Lower leg skin (tissue), 3 donors: ENCODE measurements around the gene NF1.

Source experiments
- POLR2A ChIP-seq, 2 donors: fragments of 450-650 bp; IDR thresholded peaks; one replicate each; pipeline ENCODE4 v1.6.1; 2016 to 2017; ENCODE audit warnings: antibody characterized with exemption in 2 of 2, mild to moderate bottlenecking in 1 of 2, moderate library complexity in 1 of 2
- TF ChIP-seq, protein P1 (sequence below), 3 donors: fragments of 450-650 bp; IDR thresholded peaks; one replicate each; pipeline ENCODE4 v1.5.1; 2016; ENCODE audit warnings: antibody characterized with exemption in 3 of 3, mild to moderate bottlenecking in 3 of 3, moderate library complexity in 2 of 3

- TF ChIP-seq, protein P1, sequence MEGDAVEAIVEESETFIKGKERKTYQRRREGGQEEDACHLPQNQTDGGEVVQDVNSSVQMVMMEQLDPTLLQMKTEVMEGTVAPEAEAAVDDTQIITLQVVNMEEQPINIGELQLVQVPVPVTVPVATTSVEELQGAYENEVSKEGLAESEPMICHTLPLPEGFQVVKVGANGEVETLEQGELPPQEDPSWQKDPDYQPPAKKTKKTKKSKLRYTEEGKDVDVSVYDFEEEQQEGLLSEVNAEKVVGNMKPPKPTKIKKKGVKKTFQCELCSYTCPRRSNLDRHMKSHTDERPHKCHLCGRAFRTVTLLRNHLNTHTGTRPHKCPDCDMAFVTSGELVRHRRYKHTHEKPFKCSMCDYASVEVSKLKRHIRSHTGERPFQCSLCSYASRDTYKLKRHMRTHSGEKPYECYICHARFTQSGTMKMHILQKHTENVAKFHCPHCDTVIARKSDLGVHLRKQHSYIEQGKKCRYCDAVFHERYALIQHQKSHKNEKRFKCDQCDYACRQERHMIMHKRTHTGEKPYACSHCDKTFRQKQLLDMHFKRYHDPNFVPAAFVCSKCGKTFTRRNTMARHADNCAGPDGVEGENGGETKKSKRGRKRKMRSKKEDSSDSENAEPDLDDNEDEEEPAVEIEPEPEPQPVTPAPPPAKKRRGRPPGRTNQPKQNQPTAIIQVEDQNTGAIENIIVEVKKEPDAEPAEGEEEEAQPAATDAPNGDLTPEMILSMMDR (IDR thresholded peaks at IDR 0.05), result no peak
- no peak for TF ChIP-seq POLR2A (IDR thresholded peaks at IDR 0.05)
Observed at GRCh38 chr17:31078290-31078689, 16.5 kb upstream of the NF1 start.
